GM13976 (cell line): ENCODE data around the gene NRIP2.

Experiments
- DNase-seq: peaks from one replicate; pipeline ENCODE4 v3.0.0; 2012; ENCODE audit warnings: low spot score
- in situ Hi-C: fragments of 300-500 bp; cut with MboI; formaldehyde crosslinking; loops from one replicate; pipeline ENCODE4 v1.12.0; 2022; ENCODE audit warnings: low sequenced_read_pairs, mixed read lengths, inconsistent platforms; ENCODE audit not compliant: unreplicated experiment
- TF ChIP-seq, protein P1 (sequence below): IDR thresholded peaks from 2 replicates; pipeline ENCODE4 v1.5.1; 2012; ENCODE audit warnings: borderline replicate concordance, mild to moderate bottlenecking; ENCODE audit not compliant: insufficient read depth; ENCODE audit errors: extremely low read depth, missing control alignments, control extremely low read depth

Gene NRIP2

DNA sequence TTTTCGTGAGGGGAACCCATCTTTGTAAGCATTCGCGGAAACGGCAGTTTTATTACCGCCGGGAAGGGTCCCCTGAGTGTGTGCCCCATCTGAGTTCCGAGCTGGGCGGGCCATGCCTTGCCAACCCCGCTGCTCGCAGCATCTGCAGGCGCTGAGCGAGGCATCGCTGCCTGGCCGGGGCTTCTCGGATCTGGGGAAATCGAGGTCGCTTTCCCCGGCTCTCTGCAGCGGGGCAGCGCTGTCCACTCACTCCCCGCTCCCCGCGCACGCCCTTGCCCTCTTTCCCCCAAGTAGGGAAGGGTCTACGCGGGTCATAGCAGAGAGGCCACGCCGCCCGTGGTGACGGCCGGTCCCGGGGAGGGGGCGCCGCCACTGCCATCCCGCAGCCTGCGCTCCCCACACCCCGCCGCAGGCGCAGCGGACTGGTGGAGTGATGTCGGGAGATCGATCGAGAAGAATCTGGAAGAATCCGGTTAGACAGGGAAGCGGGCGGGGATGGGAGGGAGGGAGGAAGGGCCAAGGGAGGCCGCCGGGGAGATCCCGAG lies 40.6 kb downstream of the NRIP2 start:
- in situ Hi-C loops: no loop called here
- TF ChIP-seq, protein P1, sequence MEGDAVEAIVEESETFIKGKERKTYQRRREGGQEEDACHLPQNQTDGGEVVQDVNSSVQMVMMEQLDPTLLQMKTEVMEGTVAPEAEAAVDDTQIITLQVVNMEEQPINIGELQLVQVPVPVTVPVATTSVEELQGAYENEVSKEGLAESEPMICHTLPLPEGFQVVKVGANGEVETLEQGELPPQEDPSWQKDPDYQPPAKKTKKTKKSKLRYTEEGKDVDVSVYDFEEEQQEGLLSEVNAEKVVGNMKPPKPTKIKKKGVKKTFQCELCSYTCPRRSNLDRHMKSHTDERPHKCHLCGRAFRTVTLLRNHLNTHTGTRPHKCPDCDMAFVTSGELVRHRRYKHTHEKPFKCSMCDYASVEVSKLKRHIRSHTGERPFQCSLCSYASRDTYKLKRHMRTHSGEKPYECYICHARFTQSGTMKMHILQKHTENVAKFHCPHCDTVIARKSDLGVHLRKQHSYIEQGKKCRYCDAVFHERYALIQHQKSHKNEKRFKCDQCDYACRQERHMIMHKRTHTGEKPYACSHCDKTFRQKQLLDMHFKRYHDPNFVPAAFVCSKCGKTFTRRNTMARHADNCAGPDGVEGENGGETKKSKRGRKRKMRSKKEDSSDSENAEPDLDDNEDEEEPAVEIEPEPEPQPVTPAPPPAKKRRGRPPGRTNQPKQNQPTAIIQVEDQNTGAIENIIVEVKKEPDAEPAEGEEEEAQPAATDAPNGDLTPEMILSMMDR: no peak
- DNase-seq: peak; percentile 50

DNA sequence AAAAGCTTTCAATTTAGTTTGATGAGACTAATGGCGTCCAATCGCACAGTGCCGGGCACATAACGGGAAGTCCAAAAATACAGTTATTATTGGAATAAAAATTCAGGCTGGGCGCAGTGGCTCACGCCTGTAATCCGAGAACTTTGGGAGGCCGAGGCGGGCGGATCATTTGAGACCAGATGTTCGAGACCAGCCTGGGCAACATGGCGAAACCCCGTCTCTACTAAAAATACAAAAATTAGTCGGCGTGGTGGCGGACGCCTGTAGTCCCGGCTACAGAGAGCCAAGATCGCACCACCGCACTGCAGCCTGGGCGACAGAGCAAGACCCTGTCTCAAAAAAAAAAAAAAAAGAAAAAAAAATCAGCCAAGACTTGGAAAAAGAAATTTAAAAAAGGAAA lies 41.3 kb downstream of the NRIP2 start:
- in situ Hi-C loops: no loop called here
- no peak for DNase-seq

DNA sequence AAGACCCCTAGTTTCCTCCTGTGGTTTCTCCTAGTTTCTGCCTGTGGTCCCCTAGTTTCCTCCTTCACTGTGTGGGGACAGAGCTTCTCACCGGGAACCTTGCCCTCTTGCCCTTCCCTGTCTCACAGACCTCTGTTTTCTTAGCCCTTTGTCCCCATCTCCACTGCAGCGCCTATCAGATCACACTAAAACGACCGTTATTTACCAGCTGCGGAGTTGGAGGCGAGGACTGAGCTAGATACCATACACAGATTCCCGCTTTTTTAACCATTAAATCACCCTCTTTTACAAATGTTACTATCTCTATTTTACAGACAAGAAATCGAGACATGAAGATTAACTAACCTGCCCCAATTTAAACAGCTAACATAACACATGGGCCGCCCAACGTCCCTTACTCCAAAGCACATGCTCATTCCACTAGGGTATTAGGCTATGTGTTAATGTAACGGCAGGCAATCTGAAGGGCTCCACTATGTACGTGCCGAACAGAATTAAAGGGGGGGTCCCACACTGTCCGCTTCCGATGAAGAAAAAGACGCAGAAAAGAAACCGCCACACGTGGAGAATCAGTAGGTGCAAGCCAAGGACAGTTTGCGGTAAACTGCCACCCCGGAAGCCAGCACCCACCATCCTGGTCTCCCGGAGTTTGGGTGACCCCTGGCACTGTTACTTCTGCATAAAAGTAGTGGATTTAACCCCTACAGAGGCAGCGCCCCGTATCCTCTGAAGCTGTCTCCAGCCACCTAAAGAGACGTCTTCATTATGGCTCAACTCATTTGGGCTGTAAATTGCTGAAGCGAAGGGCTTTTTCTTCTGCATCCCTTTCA lies 41.9 kb downstream of the NRIP2 start:
- DNase-seq: no peak
- TF ChIP-seq, protein P1: no peak
- in situ Hi-C loops: no loop called here

More for the DNA sequence above, 41.3 kb downstream of the NRIP2 start:
- TF ChIP-seq, protein P1: no peak

DNA sequence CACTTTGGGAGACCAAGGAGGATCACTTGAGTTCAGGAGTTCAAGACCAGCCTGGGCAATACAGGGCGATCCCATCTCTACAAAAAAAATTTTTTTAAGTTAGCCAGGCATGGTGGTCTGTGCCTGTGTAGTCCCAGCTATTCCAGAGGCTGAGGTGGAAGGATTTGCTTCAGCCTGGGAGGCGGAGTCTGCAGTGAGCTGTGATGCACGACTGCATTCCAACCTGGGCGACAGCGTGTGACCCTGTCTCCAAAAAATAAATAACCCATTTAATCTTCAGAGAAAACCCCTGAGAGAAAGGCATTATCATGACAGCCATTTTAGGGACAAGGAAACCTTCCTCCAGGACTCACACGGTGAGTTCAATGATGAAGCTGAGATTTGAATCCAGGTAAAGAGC lies 43.7 kb downstream of the NRIP2 start:
- DNase-seq: no peak
- in situ Hi-C loops: no loop called here
- TF ChIP-seq, protein P1: no peak

DNA sequence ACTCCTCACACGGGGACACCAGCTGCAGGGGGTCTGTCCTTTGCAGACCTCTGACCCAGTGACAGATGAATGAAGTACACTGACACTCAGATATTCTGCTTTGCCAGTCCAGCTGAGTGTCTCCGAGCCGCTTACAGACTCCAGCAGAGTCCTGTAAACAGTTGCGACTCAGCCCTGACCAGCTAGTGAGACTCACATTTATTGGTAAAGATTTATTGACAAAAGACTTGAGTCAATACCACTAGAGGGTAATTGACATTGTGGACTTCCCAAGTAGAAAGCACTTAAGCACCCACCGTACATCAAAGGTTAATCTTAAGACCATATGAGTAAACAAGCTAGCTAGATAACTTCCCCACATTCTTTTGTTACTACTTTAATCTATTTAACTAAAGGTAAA lies 49.8 kb downstream of the NRIP2 start:
- in situ Hi-C loops: no loop called here
- TF ChIP-seq, protein P1: no peak
- no peak for DNase-seq

DNA sequence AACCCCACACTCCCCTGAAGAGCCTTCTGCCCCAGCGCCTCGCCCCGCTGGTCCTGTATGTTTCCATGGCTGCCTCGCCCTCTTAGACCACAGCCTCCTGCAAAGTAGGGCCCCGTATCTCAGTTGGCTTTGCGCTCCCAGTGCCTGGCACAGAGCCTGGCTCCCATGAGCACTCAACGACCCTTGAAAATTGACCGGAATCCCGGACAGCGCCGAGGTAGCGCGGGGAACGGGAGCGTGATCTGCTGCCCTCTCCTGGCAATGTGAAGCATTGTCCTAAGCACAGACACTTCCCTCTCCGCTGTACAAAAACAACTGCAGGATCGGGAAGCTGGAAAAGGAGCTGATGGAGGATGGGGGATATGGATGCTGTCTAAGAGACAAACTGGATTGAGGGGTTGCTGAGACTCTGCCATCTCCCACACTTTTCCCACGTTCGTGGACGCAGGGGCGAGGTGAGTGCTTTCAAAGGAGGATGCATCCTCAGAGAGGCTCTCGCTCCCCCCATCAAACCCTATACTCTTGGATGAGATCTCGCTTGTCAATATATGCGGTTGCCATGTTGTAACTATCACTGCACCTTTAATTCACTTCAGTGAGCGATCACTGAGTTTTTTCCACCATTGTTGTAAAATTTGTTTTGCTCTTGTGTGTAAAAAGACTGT lies 50.8 kb downstream of the NRIP2 start:
- TF ChIP-seq, protein P1: peak; percentile 87
- DNase-seq: peak; percentile 69
- in situ Hi-C loops: no loop called here
